ENCODE measurements around the gene TRRAP. TPM values are rescaled to one million over a fixed set of nuclear protein-coding genes. Genes with fewer than 3 reads are reported as not detected.

TRRAP gene
- total and polyA plus RNA-seq, 7 experiments from 2014 or later, result 3.2 to 72.3 (median 63.6) TPM

- ATAC-seq (no peak), DNase-seq (peak in 1 of 9 donors; percentile 9)
- Histone ChIP-seq H3K4me1 (ENCODE audit: control insufficient read depth in 2 of 2, insufficient read depth in 2 of 2, low read length in 2 of 2) (no peaks in the 10 kb centered on the region), H3K4me3 (ENCODE audit: low read length) (no peak overlapping the region), H3K27me3 (ENCODE audit: control insufficient read depth in 2 of 2, insufficient read depth in 2 of 2, low read length in 2 of 2) (no peaks in the 10 kb centered on the region), H3K27ac (ENCODE audit: low read depth, low read length) (no peak overlapping the region), H3K9me3 (ENCODE audit: control insufficient read depth in 2 of 3, low read length in 3 of 3) (no peaks in the 10 kb centered on the region), H3K36me3 (ENCODE audit: control insufficient read depth in 2 of 3, insufficient read depth in 3 of 3, low read length in 3 of 3) (peaks cover 22 to 93% (median 27%) of the 10 kb centered on the region in 3 experiments)
- no peaks in the 10 kb centered on the region for H3K9me3 Mint-ChIP-seq
- no peak overlapping the region for H3K4me3 Mint-ChIP-seq
- no peaks in the 10 kb centered on the region for H3K4me1 Mint-ChIP-seq
- no peaks in the 10 kb centered on the region for H3K27me3 Mint-ChIP-seq
- CTCF ChIA-PET, result no interaction called here
- peak overlapping the region in 1 of 9 donors; percentile 67 for H3K27ac Mint-ChIP-seq
- POLR2A ChIA-PET, result no interaction called here
- intact Hi-C loops (cut with micrococcal nuclease), result no loop called here
- peaks cover 16 to 71% (median 35%) of the 10 kb centered on the region in 5 donors for H3K36me3 Mint-ChIP-seq
Measured at GRCh38 chr7:99008181-99008631, 129.9 kb downstream of the TRRAP start.

GRCh38 chr7:99008921-99009530 is 130.7 kb downstream of the TRRAP start:
- H3K36me3 ChIP-seq (ENCODE audit: control insufficient read depth in 2 of 3, insufficient read depth in 3 of 3, low read length in 3 of 3), result peaks cover 22 to 93% (median 27%) of the 10 kb centered on the region in 3 experiments
- no peaks in the 10 kb centered on the region for H3K4me1 ChIP-seq (ENCODE audit: control insufficient read depth in 2 of 2, insufficient read depth in 2 of 2, low read length in 2 of 2)
- ChIA-PET CTCF (no interaction called here), POLR2A (no interaction called here)
- DNase-seq (peak in 1 of 9 donors; percentile 12), ATAC-seq (no peak)
- no peaks in the 10 kb centered on the region for H3K9me3 ChIP-seq (ENCODE audit: control insufficient read depth in 2 of 3, low read length in 3 of 3)
- peaks cover 16 to 78% (median 35%) of the 10 kb centered on the region in 5 donors for H3K36me3 Mint-ChIP-seq
- H3K27ac Mint-ChIP-seq, result no peak overlapping the region
- H3K4me1 Mint-ChIP-seq, result no peaks in the 10 kb centered on the region
- H3K27me3 Mint-ChIP-seq, result no peaks in the 10 kb centered on the region
- intact Hi-C loops (cut with micrococcal nuclease), result no loop called here
- H3K27me3 ChIP-seq (ENCODE audit: control insufficient read depth in 2 of 2, insufficient read depth in 2 of 2, low read length in 2 of 2), result no peaks in the 10 kb centered on the region
- H3K4me3 Mint-ChIP-seq, result no peak overlapping the region
- no peaks in the 10 kb centered on the region for H3K9me3 Mint-ChIP-seq
- no peak overlapping the region for H3K27ac ChIP-seq (ENCODE audit: low read depth, low read length)
- H3K4me3 ChIP-seq (ENCODE audit: low read length), result no peak overlapping the region

GRCh38 chr7:99010281-99010680 is 131.9 kb downstream of the TRRAP start:
- ATAC-seq (no peak), DNase-seq (no peak)
- no peaks in the 10 kb centered on the region for H3K27me3 Mint-ChIP-seq
- H3K4me3 Mint-ChIP-seq, result no peak overlapping the region
- peaks cover 20 to 78% (median 38%) of the 10 kb centered on the region in 5 donors for H3K36me3 Mint-ChIP-seq
- intact Hi-C loops (cut with micrococcal nuclease), result no loop called here
- H3K4me1 Mint-ChIP-seq, result no peaks in the 10 kb centered on the region
- CTCF ChIA-PET, result no interaction called here
- Histone ChIP-seq H3K4me1 (ENCODE audit: control insufficient read depth in 2 of 2, insufficient read depth in 2 of 2, low read length in 2 of 2) (no peaks in the 10 kb centered on the region), H3K27me3 (ENCODE audit: control insufficient read depth in 2 of 2, insufficient read depth in 2 of 2, low read length in 2 of 2) (no peaks in the 10 kb centered on the region), H3K4me3 (ENCODE audit: low read length) (no peak overlapping the region), H3K27ac (ENCODE audit: low read depth, low read length) (no peak overlapping the region), H3K36me3 (ENCODE audit: control insufficient read depth in 2 of 3, insufficient read depth in 3 of 3, low read length in 3 of 3) (peaks cover 15 to 92% (median 22%) of the 10 kb centered on the region in 3 experiments), H3K9me3 (ENCODE audit: control insufficient read depth in 2 of 3, low read length in 3 of 3) (no peaks in the 10 kb centered on the region)
- no peak overlapping the region for H3K27ac Mint-ChIP-seq
- POLR2A ChIA-PET, result no interaction called here
- no peaks in the 10 kb centered on the region for H3K9me3 Mint-ChIP-seq

GRCh38 chr7:99011341-99011705 is 133.0 kb downstream of the TRRAP start:
- H3K36me3 ChIP-seq (ENCODE audit: control insufficient read depth in 2 of 3, insufficient read depth in 3 of 3, low read length in 3 of 3), result peaks cover 14 to 88% (median 19%) of the 10 kb centered on the region in 3 experiments
- no peak for DNase-seq
- H3K4me3 ChIP-seq (ENCODE audit: low read length), result no peak overlapping the region
- intact Hi-C loops (cut with micrococcal nuclease), result no loop called here
- CTCF ChIA-PET, result no interaction called here
- no peaks in the 10 kb centered on the region for H3K27me3 ChIP-seq (ENCODE audit: control insufficient read depth in 2 of 2, insufficient read depth in 2 of 2, low read length in 2 of 2)
- no peaks in the 10 kb centered on the region for H3K4me1 ChIP-seq (ENCODE audit: control insufficient read depth in 2 of 2, insufficient read depth in 2 of 2, low read length in 2 of 2)
- no peak overlapping the region for H3K27ac Mint-ChIP-seq
- H3K9me3 Mint-ChIP-seq, result no peaks in the 10 kb centered on the region
- no peak overlapping the region for H3K4me3 Mint-ChIP-seq
- peaks cover 0 to 3% (median 0%) of the 10 kb centered on the region in 7 donors for H3K4me1 Mint-ChIP-seq
- H3K36me3 Mint-ChIP-seq, result peaks cover 22 to 80% (median 40%) of the 10 kb centered on the region in 5 donors
- no peak overlapping the region for H3K27ac ChIP-seq (ENCODE audit: low read depth, low read length)
- H3K9me3 ChIP-seq (ENCODE audit: control insufficient read depth in 2 of 3, low read length in 3 of 3), result no peaks in the 10 kb centered on the region
- peak; percentile 31 for ATAC-seq
- POLR2A ChIA-PET, result no interaction called here
- no peaks in the 10 kb centered on the region for H3K27me3 Mint-ChIP-seq

DNA sequence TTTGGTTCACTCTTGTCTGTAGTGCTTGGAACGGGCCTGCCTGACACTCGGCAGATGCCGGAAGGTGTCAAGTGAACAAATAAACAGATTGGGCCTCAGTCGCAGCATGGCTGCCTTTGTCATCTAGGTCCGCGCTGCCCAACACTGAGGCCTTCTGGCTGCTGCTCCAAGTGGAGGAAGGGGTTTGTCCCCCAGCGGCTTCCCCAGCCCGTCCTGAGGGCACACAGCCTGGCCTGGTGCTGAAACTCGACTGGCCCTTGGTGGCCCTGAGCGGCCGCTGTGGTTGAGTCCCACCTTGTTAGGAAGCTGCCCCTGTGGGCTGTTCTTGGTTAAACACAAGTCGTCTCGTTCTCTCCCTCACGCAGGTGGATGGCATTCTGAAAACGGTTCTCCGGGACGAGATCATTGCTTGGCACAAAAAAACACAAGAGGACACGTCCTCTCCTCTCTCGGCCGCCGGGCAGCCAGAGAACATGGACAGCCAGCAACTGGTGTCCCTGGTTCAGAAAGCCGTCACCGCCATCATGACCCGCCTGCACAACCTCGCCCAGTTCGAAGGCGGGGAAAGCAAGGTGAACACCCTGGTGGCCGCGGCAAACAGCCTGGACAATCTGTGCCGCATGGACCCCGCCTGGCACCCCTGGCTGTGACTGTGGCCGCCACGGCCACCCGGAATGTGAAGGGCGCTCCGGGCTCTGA is 133.5 kb downstream of the TRRAP start:
- Mint-ChIP-seq H3K4me3 (no peak overlapping the region), H3K27me3 (no peaks in the 10 kb centered on the region), H3K4me1 (peaks cover 0 to 8% (median 1%) of the 10 kb centered on the region in 7 donors), H3K27ac (no peak overlapping the region), H3K9me3 (peaks cover 0 to 3% (median 0%) of the 10 kb centered on the region in 11 donors), H3K36me3 (peaks cover 26 to 80% (median 40%) of the 10 kb centered on the region in 5 donors)
- ChIA-PET CTCF (no interaction called here), POLR2A (interaction anchor here (0.9 to 1.2 kb wide), 2 partner anchors 9 to 24 kb away, joined by 3 to 5 read pairs; no protein-coding TSS in a partner anchor)
- Histone ChIP-seq H3K4me3 (ENCODE audit: low read length) (no peak overlapping the region), H3K9me3 (ENCODE audit: control insufficient read depth in 2 of 3, low read length in 3 of 3) (no peaks in the 10 kb centered on the region), H3K27ac (ENCODE audit: low read depth, low read length) (no peak overlapping the region), H3K4me1 (ENCODE audit: control insufficient read depth in 2 of 2, insufficient read depth in 2 of 2, low read length in 2 of 2) (no peaks in the 10 kb centered on the region), H3K36me3 (ENCODE audit: control insufficient read depth in 2 of 3, insufficient read depth in 3 of 3, low read length in 3 of 3) (peaks cover 9 to 83% (median 19%) of the 10 kb centered on the region in 3 experiments), H3K27me3 (ENCODE audit: control insufficient read depth in 2 of 2, insufficient read depth in 2 of 2, low read length in 2 of 2) (no peaks in the 10 kb centered on the region)
- ATAC-seq (no peak), DNase-seq (no peak)
- intact Hi-C loops (cut with micrococcal nuclease), result no loop called here

DNA sequence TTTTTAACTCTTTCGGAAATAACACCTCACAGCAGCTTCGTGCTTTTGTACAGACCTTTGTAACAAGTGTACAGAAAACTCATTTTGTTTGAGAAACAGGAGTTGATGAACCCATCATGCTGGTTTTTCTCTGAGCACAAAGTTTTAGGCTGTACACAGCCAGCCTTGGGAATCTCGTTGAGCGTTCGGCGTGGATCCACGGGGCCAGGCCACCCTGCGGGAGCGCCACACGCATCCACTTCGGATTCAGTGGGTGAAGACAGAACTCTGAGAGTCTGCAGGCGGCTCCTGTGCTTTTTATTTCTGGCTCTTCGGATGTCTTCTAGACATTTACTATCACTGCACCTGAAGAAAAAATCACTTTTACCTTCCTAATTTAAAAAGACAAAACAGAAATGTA is 134.4 kb downstream of the TRRAP start:
- no peaks in the 10 kb centered on the region for H3K4me1 ChIP-seq (ENCODE audit: control insufficient read depth in 2 of 2, insufficient read depth in 2 of 2, low read length in 2 of 2)
- no peaks in the 10 kb centered on the region for H3K27me3 ChIP-seq (ENCODE audit: control insufficient read depth in 2 of 2, insufficient read depth in 2 of 2, low read length in 2 of 2)
- Mint-ChIP-seq H3K4me1 (peaks cover 0 to 9% (median 2%) of the 10 kb centered on the region in 7 donors), H3K4me3 (no peak overlapping the region), H3K9me3 (peaks cover 0 to 3% (median 0%) of the 10 kb centered on the region in 11 donors), H3K36me3 (peaks cover 27 to 79% (median 40%) of the 10 kb centered on the region in 5 donors), H3K27me3 (no peaks in the 10 kb centered on the region), H3K27ac (no peak overlapping the region)
- H3K9me3 ChIP-seq (ENCODE audit: control insufficient read depth in 2 of 3, low read length in 3 of 3), result no peaks in the 10 kb centered on the region
- intact Hi-C loops (cut with micrococcal nuclease), result no loop called here
- ATAC-seq (no peak), DNase-seq (no peak)
- ChIA-PET POLR2A (interaction anchor here (0.9 to 1.2 kb wide), 2 partner anchors 8 to 23 kb away, joined by 3 to 5 read pairs; no protein-coding TSS in a partner anchor), CTCF (interaction anchor here (0.6 kb wide), 1 partner anchor 199 kb away, joined by 7 read pairs; no protein-coding TSS in a partner anchor)
- no peak overlapping the region for H3K4me3 ChIP-seq (ENCODE audit: low read length)
- no peak overlapping the region for H3K27ac ChIP-seq (ENCODE audit: low read depth, low read length)
- H3K36me3 ChIP-seq (ENCODE audit: control insufficient read depth in 2 of 3, insufficient read depth in 3 of 3, low read length in 3 of 3), result peaks cover 6 to 78% (median 19%) of the 10 kb centered on the region in 3 experiments

All from naive thymus-derived CD4-positive, alpha-beta T cell (primary cell).